ENCODE measurements around the gene BNC2. TPM values are rescaled to one million over a fixed set of nuclear protein-coding genes. Genes with fewer than 3 reads are reported as not detected.
A peak's percentile ranks its signal among the peaks of the same experiment; 100 is the strongest.

Gene BNC2
- total and polyA plus RNA-seq, 4 donors: 3.1 to 51.2 (median 16.9) TPM

DNA sequence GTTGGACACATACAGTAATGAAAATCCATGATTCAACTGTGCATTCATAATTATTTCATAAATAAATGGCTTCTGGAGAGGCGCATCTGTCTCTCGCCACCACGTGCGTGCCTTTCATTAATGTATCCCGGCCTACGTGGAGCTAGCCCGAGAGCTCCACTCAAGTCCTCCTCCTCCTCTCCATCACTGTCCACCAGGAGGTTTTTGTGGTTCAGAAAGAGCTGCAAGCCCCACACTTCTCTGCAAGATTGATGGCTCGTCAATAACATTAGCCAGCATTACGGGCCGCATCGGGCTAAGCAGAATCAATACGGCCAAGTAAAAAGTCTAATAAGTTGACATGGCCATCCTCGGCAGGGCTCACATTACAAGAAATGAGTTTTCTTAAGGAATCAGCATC is 499.8 kb downstream of the BNC2 start:
- Histone ChIP-seq H3K27me3 (ENCODE audit: control insufficient read depth, insufficient read depth, low read length) (no peaks in the 10 kb centered on the region), H3K27ac (ENCODE audit: low read depth, low read length) (no peak overlapping the region), H3K36me3 (ENCODE audit: control insufficient read depth, insufficient read depth, low read length) (no peaks in the 10 kb centered on the region), H3K9me3 (ENCODE audit: control insufficient read depth, insufficient read depth, low read length) (no peaks in the 10 kb centered on the region), H3K4me1 (ENCODE audit: control insufficient read depth, insufficient read depth, low read length) (no peaks in the 10 kb centered on the region), H3K4me3 (ENCODE audit: low read depth, low read length) (no peak overlapping the region)
- peak in 1 of 6 donors; percentile 23 for DNase-seq (ENCODE audit: low read depth in 4 of 6, low spot score in 6 of 6)
- WGBS (ENCODE audit: insufficient coverage): 87% methylated on average over 13 of the region's 13 CpGs

DNA sequence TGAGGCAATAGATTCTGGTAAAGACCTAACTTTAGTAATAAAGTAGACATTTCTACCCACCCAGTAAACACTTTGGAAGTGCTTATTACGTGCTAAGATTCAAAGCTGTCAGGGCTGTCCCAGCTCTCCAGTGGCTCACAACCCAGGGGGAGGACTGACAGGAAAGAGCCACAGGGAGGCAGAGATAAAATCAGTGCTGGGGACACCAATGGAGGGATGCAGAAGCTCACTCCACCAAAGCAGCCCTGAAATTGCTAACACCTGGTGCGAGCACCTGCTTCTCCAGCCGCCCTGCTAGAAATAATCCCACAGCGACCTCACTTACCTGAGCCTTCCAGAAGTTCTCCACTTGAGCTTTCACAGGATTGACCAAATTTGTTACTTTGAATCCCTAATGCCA is 501.0 kb downstream of the BNC2 start:
- no peak for DNase-seq (ENCODE audit: low read depth in 4 of 6, low spot score in 6 of 6)
- 93% methylated on average over 3 of the region's 4 CpGs for WGBS (ENCODE audit: insufficient coverage)

DNA sequence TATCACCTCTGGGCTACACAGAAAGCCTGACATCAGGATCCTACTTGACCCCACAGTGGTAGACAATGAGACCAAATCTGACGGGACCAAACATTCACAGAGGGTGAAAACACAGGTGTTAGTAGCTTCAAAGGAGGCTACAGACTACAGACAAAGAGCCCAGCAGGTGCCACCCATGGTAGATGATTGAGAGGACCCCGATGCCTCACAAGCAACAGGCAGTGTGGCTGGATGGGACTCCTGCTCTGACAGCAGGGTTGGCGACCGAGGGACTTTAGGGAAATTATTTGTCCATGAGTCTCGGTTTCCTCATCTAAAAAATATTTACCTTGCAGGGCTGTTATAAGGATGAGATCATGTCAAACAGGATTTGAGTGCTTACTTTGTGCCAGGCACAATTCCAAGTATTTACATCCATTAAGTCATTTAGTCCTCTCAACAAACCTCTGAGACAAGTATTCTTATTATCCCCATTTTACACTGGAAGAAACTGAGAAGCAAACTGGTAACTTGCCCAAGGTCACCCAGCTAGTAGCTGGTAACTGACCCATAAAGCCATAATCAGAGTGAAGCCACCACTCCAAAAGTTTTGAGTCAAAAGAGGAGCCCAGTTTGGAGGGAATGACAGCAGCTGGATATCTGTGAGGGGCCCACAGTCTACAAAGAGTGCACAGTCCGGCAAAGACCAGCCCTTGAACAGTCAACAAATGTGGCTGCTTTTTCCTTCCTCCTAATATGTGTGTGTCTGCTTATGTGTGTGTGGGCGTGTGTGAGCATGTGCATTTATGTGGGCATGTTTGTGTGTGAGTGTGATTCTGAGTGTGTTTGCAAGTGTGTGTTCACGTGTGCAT is 502.0 kb downstream of the BNC2 start:
- H3K4me1 ChIP-seq (ENCODE audit: control insufficient read depth, insufficient read depth, low read length): peaks cover 6% of the 10 kb centered on the region
- no peaks in the 10 kb centered on the region for H3K27me3 ChIP-seq (ENCODE audit: control insufficient read depth, insufficient read depth, low read length)
- WGBS (ENCODE audit: insufficient coverage): 70% methylated on average over 4 of the region's 8 CpGs
- H3K27ac ChIP-seq (ENCODE audit: low read depth, low read length): no peak overlapping the region
- no peaks in the 10 kb centered on the region for H3K9me3 ChIP-seq (ENCODE audit: control insufficient read depth, insufficient read depth, low read length)
- DNase-seq (ENCODE audit: low read depth in 4 of 6, low spot score in 6 of 6): no peak
- H3K36me3 ChIP-seq (ENCODE audit: control insufficient read depth, insufficient read depth, low read length): no peaks in the 10 kb centered on the region
- no peak overlapping the region for H3K4me3 ChIP-seq (ENCODE audit: low read depth, low read length)

More for the DNA sequence above, 501.0 kb downstream of the BNC2 start:
- no peaks in the 10 kb centered on the region for H3K9me3 ChIP-seq (ENCODE audit: control insufficient read depth, insufficient read depth, low read length)
- H3K36me3 ChIP-seq (ENCODE audit: control insufficient read depth, insufficient read depth, low read length): no peaks in the 10 kb centered on the region
- no peaks in the 10 kb centered on the region for H3K27me3 ChIP-seq (ENCODE audit: control insufficient read depth, insufficient read depth, low read length)
- peaks cover 3% of the 10 kb centered on the region for H3K4me1 ChIP-seq (ENCODE audit: control insufficient read depth, insufficient read depth, low read length)
- no peak overlapping the region for H3K4me3 ChIP-seq (ENCODE audit: low read depth, low read length)
- H3K27ac ChIP-seq (ENCODE audit: low read depth, low read length): no peak overlapping the region

DNA sequence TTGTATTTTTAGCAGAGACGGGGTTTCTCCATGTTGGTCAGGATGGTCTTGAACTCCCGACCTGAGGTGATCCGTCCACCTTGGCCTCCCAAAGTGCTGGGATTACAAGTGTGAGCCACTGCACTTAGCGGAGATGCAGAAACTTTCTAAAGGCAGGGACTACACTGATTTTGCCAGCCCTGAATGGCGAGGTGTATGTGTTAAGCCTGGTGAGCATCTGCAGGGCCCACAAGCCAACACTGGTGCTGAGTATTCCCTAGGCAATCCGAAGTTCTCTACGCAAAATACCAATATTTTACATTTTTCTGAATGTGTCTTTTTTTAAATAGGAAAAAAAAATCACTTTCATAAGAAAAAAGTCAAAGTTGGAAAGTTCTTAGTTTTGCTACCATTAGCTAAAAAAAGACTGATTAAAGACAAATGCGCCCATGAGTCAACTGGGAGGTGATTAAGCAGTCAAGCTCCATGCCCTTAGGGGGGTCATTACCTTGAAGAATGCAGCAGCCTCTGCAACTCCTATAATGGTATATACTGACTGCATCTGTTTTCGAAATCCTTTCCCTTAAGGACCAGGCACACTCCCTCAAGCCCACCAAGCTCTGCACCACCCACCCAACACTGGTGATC is 502.8 kb downstream of the BNC2 start:
- WGBS (ENCODE audit: insufficient coverage): 97% methylated on average over 7 of the region's 9 CpGs
- Histone ChIP-seq H3K9me3 (ENCODE audit: control insufficient read depth, insufficient read depth, low read length) (no peaks in the 10 kb centered on the region), H3K27ac (ENCODE audit: low read depth, low read length) (no peak overlapping the region)

DNA sequence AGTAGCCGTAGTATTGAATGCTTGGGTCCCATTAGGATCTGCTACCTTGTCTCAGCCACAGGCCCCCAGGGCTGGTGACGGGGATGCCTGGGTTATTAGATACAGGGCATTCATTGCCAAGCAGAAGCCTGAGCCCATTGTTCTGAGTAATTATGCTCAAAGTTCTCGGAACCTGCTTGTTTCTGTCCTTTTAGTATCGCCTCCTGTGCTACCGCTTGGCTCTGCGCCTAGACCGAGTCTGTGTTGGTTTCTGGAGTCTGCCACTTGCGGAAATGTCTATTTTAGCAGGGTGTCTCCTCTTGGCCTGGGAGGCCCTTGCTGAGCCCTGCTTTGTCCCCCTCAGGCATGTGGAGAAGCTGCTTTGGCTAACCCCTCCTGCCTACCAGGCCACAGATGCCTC is 506.1 kb downstream of the BNC2 start:
- H3K9me3 ChIP-seq (ENCODE audit: control insufficient read depth, insufficient read depth, low read length): no peaks in the 10 kb centered on the region
- WGBS (ENCODE audit: insufficient coverage): 66% methylated on average over 8 of the region's 8 CpGs
- peak in 1 of 6 donors; percentile 28 for DNase-seq (ENCODE audit: low read depth in 4 of 6, low spot score in 6 of 6)
- H3K36me3 ChIP-seq (ENCODE audit: control insufficient read depth, insufficient read depth, low read length): no peaks in the 10 kb centered on the region
- H3K4me1 ChIP-seq (ENCODE audit: control insufficient read depth, insufficient read depth, low read length): peaks cover 6% of the 10 kb centered on the region
- no peak overlapping the region for H3K27ac ChIP-seq (ENCODE audit: low read depth, low read length)
- H3K27me3 ChIP-seq (ENCODE audit: control insufficient read depth, insufficient read depth, low read length): peaks cover 2% of the 10 kb centered on the region
- H3K4me3 ChIP-seq (ENCODE audit: low read depth, low read length): no peak overlapping the region

More for the DNA sequence above, 502.8 kb downstream of the BNC2 start:
- Histone ChIP-seq H3K4me3 (ENCODE audit: low read depth, low read length) (no peak overlapping the region), H3K4me1 (ENCODE audit: control insufficient read depth, insufficient read depth, low read length) (peaks cover 6% of the 10 kb centered on the region), H3K36me3 (ENCODE audit: control insufficient read depth, insufficient read depth, low read length) (no peaks in the 10 kb centered on the region), H3K27me3 (ENCODE audit: control insufficient read depth, insufficient read depth, low read length) (peaks cover 2% of the 10 kb centered on the region)
- DNase-seq (ENCODE audit: low read depth in 4 of 6, low spot score in 6 of 6): no peak

DNA sequence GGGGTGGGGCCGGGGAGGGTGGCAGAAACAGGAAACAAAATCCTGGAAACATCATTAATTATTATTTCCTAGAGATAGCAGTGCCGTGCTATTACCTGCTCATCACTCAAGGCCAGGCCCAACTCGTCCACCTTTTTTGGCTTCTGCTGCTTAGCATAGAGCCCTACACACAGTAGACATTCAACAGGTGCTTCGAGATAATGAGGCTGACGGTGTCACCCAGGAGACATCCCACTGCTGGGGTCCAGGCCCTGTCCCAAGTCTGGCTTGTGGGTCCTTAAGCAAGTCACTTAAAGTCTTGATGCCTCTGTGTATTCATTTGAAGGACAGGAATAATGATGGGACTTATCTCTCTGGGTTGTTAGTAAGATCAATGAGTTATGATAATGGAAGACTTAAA is 506.6 kb downstream of the BNC2 start:
- DNase-seq (ENCODE audit: low read depth in 4 of 6, low spot score in 6 of 6): no peak
- no peak overlapping the region for H3K27ac ChIP-seq (ENCODE audit: low read depth, low read length)
- peaks cover 6% of the 10 kb centered on the region for H3K4me1 ChIP-seq (ENCODE audit: control insufficient read depth, insufficient read depth, low read length)
- H3K36me3 ChIP-seq (ENCODE audit: control insufficient read depth, insufficient read depth, low read length): no peaks in the 10 kb centered on the region
- WGBS (ENCODE audit: insufficient coverage): 95% methylated on average over 5 of the region's 5 CpGs
- H3K4me3 ChIP-seq (ENCODE audit: low read depth, low read length): no peak overlapping the region
- no peaks in the 10 kb centered on the region for H3K9me3 ChIP-seq (ENCODE audit: control insufficient read depth, insufficient read depth, low read length)
- H3K27me3 ChIP-seq (ENCODE audit: control insufficient read depth, insufficient read depth, low read length): peaks cover 2% of the 10 kb centered on the region

DNA sequence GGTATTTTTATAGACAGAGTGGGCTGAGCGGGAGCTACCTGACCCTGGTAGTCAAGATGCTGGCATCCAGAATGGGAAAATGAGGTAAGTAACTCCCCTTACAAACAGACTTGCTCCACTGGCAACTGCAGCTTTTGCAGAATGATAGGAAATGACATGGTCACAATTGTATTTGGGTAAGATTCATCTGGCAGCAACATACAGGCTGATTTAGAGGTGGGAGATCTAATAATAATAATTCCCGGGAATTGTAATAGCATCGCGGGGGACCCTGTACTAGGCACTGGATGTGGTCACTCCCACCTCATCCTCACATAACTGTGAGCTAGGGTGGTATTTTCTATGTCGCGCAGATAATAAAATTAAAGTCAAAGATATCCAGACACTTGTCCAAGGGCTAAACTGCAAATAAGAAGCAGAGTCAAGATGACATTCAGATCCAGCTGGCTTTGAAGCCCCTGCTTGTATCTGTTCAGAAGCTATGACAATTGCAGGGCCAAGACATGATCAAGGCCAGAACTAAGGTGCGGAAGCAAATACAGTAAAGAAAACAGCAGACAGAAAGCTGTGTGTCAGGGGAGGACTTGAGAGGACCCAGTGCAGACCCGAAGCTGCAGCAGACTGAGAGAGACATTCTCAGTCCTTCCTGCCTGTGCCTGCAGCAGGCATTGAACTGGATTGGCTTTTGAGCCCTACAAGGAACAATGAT is 507.2 kb downstream of the BNC2 start:
- Histone ChIP-seq H3K27ac (ENCODE audit: low read depth, low read length) (no peak overlapping the region), H3K36me3 (ENCODE audit: control insufficient read depth, insufficient read depth, low read length) (no peaks in the 10 kb centered on the region)
- WGBS (ENCODE audit: insufficient coverage): 96% methylated on average over 4 of the region's 8 CpGs

DNA sequence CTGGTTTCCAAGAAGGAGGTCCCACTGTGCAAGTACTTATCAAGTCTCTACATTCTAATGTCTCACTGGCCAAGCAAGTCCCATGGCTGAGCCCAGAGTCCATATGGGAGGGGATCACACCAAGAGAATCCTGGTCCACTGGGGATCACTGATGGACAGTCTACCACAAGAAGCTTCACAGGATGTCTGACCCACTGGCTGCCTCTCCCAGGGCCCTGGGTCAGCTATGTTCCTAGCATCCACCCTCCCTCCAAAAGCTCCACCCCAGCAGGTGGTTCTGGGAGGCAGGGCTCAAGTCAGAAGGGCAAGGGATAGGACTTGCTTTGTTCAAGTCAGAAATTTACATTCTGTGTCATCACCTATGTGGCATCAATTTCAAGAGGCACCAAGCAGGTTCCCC is 508.5 kb downstream of the BNC2 start:
- peaks cover 6% of the 10 kb centered on the region for H3K4me1 ChIP-seq (ENCODE audit: control insufficient read depth, insufficient read depth, low read length)
- DNase-seq (ENCODE audit: low read depth in 4 of 6, low spot score in 6 of 6): no peak
- no peaks in the 10 kb centered on the region for H3K9me3 ChIP-seq (ENCODE audit: control insufficient read depth, insufficient read depth, low read length)

More for the DNA sequence above, 507.2 kb downstream of the BNC2 start:
- no peak for DNase-seq (ENCODE audit: low read depth in 4 of 6, low spot score in 6 of 6)
- Histone ChIP-seq H3K9me3 (ENCODE audit: control insufficient read depth, insufficient read depth, low read length) (no peaks in the 10 kb centered on the region), H3K4me3 (ENCODE audit: low read depth, low read length) (no peak overlapping the region), H3K4me1 (ENCODE audit: control insufficient read depth, insufficient read depth, low read length) (peaks cover 6% of the 10 kb centered on the region), H3K27me3 (ENCODE audit: control insufficient read depth, insufficient read depth, low read length) (peaks cover 2% of the 10 kb centered on the region)

DNA sequence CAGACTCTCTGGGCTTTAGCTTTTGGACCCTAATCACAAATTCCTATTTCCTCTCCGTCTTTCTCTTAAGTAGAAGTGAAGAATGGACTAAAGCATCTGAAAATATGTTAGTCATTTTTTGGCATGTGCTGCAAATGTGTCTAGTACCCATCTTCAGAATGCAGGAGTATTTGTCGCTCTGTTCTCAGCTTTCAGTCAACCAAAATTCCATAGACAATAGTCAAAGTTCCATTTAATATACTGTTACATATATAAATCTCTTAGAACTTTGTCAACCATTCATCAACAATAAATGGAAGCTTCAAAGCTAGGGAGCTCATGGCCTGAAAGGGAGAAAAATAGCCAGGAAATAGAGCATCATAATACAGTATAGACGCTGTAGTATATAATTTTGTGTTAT is 509.4 kb downstream of the BNC2 start:
- Histone ChIP-seq H3K4me3 (ENCODE audit: low read depth, low read length) (no peak overlapping the region), H3K9me3 (ENCODE audit: control insufficient read depth, insufficient read depth, low read length) (no peaks in the 10 kb centered on the region), H3K4me1 (ENCODE audit: control insufficient read depth, insufficient read depth, low read length) (peaks cover 6% of the 10 kb centered on the region), H3K27me3 (ENCODE audit: control insufficient read depth, insufficient read depth, low read length) (peaks cover 2% of the 10 kb centered on the region), H3K36me3 (ENCODE audit: control insufficient read depth, insufficient read depth, low read length) (no peaks in the 10 kb centered on the region), H3K27ac (ENCODE audit: low read depth, low read length) (no peak overlapping the region)
- WGBS (ENCODE audit: insufficient coverage): no CpG with 5 or more reads among the region's 3 CpGs
- no peak for DNase-seq (ENCODE audit: low read depth in 4 of 6, low spot score in 6 of 6)

More for the DNA sequence above, 508.5 kb downstream of the BNC2 start:
- H3K36me3 ChIP-seq (ENCODE audit: control insufficient read depth, insufficient read depth, low read length): no peaks in the 10 kb centered on the region
- H3K27me3 ChIP-seq (ENCODE audit: control insufficient read depth, insufficient read depth, low read length): peaks cover 2% of the 10 kb centered on the region
- no peak overlapping the region for H3K27ac ChIP-seq (ENCODE audit: low read depth, low read length)
- H3K4me3 ChIP-seq (ENCODE audit: low read depth, low read length): no peak overlapping the region

All from spinal cord (tissue), 10 donors.